HT-29 (cell line): ENCODE results near the gene GPR160. TPM values are rescaled to one million over a fixed set of nuclear protein-coding genes. Genes with fewer than 3 reads are reported as not detected.

ENCODE experiments used
- DNase-seq: peaks from one replicate; pipeline ENCODE4 v3.0.0-alpha.2; 2015; ENCODE audit warnings: low spot score
- total RNA-seq: library from RNA; depleted of rRNA; stranded (reverse); fragments of >200 nt; shearing (Covaris generic); gene quantifications from 2 replicates; pipeline ENCODE4 v1.2.3, GENCODE V29; 2014

Gene GPR160
- total RNA-seq, 1 experiment from 2014 or later, result 32.1 TPM

DNA sequence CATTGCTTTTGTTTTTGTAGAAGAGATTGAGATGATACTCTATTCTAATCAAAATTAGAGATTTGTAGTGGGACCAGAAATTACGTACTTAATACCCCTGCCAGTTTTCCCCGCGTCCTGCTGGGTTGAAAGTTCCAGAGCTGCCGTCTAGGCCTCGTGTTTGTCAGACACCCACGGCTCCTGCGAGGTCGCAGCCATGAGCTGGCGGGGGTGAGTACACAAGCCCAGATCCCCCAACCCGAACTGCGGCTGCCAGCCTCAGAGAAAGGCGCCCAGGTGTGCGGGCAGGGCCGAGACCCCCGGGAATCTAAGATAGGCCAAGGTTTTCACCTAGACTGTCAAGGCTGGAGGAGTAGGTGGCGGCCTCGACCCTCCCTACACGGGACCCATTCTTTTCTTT, 26.3 kb downstream of the GPR160 start:
- DNase-seq, result no peak

DNA sequence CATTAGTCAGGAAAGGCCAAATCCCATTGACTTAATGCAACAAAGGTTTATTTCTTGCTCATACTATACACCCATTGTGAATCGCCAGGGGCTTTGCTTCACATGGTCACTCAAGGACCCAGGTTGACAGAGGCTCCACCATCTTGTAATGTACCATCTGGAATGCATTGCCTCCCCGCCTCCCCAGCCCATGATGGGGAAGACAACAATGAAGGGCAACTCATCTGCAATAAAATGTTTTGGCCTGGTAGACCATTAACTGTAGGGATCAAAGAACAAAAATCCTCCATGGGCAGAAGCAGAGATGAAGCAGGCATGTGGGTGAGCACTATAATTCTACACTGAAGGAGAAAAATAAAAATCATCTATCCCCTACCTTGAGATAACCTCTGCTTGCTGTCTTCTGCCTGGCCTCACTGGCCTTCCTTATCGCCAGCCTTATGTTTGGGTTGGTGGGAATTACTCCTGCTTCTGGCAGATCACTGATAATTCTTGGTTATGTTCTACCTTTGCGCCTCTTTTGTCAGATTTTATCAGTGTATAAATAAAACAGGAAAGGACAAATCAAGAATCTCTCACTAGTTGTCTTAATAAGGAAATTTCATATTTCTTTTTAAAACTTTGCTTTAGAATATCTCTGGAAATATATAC, 37.8 kb downstream of the GPR160 start:
- DNase-seq, result no peak

DNA sequence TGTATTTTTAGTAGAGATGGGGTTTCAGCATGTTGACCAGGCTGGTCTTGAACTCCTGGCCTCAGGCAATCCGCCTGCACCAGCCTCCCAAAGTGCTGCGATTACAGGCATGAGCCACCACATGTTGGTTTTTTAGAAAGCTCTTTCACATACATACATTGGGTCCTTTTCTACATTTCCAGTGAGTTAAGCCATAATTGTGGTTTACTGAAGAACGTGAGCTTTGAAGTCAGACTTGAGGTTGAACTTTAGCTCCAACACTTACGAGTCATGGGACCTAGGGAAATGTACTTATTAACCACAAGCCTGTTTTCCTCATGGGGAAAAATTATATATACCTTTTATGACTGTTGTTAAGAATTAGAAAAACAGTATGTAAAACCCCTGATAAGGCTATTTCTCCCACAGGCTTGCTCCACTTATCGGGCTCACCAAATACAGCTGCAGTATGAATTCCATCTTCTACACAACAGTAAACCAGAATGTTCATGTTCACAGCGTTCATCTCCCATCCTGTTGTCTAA, 39.0 kb downstream of the GPR160 start:
- DNase-seq, result no peak

DNA sequence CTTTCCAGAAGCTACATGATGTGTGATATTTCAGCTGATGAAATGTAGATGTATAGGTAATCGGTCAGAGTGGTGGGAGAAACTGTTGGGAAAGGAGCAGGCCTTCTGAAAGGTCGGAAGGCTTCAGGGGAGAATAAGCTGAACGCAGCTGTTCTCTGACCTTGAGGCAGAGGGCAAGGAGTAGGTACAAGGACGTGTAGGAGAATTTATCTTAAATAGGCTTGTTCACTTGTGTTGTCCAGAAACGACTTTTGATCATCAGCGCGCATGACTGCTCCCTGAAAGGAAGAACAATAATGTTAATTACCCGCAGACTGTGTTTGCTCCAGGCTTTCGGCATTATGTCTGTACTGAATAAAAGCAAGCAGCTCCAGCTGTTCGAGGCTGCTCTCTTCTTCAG, 39.6 kb downstream of the GPR160 start:
- no peak for DNase-seq

DNA sequence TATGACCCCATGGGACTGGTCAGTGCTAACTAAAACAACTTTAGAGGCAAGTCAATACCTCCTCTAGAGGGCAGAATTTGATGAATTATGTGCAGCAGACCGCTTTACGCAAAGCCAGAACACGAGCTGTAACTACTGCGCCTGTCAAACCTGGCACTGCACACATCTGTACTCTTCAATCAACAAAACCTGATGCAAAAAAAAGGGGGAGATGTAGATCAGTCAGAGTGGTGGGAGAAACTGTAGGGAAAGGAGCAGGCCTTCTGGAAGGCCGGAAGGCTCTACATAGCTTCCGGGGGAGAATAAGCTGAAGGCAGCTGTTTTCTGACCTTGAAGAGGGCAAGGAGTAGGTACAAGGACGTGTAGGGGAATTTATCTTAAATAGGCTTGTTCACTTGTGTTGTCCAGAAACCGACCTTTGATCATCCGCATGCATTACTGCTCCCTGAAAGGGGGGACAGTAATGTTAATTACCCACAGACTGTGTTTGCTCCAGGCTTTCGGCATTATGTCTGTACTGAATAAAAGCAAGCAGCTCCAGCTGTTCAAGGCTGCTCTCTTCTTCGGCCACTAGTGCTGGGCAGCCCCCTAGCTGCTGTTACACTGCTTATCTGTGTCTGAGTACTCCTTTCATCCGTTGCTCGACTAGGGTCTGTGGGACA, 41.0 kb downstream of the GPR160 start:
- DNase-seq, result peak; percentile 14

DNA sequence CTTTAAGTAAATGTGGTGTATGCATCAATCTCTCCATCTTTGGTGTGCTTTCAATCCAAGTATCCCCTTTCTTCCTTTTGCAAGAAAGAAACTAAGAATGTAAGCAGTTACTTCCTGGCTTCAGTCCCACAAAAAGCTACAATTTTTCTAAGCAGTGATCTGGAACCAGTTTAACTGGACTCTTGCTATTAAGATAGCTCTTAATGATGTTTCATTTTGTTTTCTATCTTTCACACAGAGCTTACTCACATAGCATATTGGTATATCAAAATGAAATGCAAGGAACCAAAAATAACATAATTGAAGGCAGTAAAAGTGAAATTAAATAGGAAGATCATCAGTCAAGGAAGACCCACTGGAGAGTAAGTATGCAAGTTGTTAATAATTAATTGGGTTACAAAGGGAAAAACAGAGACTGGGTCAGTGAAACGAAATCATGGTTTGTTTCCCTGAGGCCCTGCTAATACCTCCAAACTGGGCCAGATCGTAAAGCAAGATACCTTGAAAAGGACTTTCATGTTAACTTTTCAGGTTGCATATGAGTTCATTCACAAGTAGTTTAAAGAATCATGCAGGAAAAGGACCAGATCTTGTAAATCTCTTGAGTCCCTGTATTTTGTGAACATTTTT, 41.9 kb downstream of the GPR160 start:
- peak; percentile 32 for DNase-seq

DNA sequence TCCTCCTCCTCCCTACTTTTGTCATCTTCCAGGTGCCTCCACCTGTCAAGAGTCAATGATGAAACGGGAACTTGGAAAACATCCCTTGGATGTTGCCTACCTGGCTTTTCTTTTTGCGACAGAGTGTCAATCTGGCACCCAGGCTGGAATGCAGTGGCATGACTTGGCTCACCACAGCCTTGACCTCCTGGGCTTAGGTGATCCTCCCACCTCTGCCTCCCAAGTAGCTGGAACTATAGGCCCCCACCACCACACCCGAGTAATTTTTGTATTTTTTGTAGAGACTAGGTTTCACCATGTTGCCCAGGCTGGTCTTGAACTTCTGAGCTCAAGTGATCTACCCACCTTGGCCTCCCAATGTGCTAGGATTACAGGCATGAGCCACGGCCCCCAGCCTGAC, 42.8 kb downstream of the GPR160 start:
- DNase-seq, result no peak

DNA sequence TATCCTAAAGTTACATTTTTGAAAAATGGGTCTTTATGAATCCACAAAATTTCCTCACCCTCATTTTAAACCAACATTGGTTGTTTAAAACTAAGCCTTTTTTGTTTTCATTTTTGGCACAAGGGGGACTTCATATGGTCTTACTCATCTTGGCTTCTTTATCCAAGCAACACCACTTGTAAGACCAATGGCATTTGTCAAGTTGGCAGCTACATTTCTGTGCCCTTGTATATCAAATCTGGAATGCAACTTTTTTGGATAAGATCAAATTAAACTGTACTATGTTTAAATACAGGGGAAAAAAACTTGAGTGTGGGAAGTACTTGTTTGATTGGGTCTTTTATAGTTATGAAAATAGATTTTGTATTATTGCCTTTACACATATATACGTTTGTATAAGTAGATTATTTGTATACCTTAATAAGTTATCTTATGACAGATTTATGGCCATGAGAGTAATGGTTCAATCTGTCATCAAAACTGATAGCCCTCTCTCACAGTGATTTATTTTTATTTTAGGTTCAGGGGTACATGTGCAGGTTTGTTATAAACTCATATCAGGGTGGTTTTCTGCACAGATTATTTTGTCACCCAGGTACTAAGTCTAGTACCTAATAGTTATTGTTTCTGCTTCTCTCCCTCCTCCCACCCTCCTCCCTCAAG, 43.4 kb downstream of the GPR160 start:
- no peak for DNase-seq

DNA sequence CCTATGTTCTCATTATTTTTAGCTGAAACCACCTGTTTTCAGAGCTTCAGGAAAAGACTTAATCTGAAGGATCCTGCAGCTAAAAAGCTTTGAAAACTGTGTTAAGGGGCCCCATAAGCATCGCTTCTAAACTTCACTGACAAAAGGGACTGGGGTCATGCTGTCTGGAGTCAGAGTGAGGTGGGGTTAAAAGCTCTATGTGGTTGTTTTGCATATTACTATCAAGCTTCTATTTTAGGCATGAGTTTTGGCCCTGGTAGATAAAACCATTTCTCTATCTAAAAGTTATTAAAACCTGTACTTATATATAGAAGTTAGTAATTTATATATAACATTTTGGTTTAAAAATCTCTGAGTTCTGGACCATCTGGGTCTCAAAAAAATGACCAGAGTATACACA, 45.5 kb downstream of the GPR160 start:
- no peak for DNase-seq

DNA sequence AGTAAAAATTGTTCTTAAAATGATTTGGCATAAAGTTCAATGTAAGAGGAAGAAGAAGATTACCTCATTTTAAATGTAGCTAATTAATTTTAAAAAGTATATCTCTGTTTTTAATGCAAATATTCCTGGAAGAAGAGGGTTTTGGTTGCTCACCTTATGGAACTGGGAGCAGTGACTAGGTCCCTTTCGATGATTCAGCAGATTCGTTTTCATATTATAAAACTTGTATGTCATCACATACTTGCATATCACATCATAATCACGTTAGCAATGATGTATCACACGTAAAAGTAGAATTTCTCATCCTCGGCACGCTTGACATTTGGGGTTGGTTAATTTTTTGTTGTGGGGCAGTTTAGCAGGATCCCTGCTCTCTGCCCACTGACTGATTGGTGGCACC, 47.6 kb downstream of the GPR160 start:
- DNase-seq, result no peak

DNA sequence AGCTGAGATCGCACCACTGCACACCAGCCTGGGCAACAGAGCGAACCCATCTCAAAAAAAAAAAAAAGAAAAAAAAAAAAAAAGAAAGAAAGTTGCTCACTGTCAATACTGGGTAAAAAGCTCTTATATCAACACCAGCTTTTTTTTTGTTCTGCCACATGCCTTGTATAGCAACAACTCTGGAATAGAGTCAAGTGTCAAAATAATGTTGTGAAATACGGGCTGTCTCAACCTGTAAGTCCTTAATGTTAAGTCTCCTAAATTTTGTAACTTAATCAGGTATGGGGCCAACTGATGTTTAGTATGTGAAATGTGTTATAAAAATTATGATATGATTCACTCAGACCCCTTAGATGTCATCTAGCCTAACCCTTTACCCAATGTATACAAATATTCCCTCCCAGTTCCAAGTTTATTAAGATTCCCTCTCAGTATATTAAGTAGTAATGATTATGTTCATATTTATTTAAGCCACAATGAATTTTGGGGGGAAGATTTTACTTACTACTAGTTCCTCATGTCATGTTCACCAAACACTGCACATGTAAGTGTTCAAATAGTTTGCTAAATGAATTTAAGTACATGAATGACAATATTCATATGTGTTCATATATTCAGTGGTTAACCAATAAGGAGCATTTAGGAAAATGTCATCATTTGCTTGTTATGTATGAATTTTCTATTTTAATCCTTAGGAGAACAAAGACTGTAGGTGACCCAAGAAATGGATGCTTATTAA, 52.2 kb downstream of the GPR160 start:
- no peak for DNase-seq

DNA sequence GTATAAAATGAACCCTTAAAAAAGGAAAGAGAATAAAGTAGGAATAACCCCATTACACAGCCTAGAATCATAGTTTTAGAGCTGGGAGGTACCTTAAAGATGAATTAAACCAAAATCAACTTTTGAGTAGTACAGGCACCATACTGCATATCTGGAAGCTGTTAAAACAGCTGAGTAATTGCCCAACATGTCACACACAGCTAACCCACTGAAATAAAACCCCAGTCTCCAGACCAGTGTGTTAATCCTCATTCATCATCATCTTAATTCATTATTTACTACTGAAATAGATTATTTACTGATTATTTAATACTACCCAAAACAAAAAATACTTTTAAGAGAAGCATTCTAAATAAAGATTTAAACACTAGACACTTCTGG, 52.8 kb downstream of the GPR160 start:
- no peak for DNase-seq

DNA sequence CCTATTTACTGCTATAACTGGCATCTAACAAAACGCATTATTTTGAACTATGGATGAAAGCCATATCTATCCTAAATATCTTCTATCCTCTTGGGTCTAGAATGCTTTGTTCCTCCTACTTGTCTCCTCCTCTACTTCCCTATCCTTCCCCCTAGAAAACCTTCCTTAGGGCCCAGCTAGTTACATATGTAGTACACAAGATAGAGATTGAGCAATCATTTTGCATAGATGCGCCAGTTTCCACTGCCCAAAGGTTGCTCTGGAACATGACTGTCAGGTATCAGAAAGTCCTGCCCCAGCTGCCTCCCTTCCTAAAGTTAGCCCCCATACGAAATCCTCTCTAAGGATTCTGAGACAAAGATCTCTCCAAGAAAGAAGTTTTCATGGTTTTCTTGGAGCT, 55.1 kb downstream of the GPR160 start:
- DNase-seq, result no peak

DNA sequence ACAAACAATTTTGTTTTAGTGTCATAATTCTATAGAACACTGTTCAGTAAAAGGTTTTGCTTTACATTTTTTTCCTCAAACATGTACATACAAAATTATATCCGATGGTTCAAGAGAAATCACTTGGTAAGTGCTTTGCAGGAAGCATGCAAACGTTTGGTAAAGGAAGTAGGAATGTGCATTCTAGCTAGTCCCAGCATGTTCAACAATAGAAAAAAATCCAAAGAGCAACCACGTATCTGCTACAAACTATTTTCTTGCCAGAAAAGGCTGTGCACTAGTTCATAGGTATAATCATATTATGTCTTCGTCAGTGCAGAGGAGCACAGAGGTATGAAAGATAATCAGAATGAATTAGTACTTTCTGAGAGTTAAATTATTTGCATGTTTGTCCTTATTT, 58.0 kb downstream of the GPR160 start:
- no peak for DNase-seq

DNA sequence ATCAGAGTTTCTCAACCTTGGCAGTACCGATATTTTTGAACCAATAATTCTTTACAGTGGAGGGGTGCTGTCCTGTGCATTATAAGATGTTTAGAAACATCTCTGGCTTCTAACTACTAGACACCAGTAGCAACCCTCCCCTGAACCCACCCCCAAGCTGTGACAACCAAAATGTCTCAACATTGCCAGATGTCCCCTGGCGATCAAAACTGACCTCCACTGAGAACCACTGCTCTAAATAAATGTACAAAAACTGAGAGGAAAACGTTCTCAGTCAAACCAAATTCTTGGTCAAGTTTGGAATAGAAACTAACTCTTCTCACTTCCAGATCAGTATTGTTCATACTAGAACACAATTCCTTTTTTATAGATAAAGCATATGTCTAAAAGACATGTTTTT, 58.5 kb downstream of the GPR160 start:
- DNase-seq, result no peak

DNA sequence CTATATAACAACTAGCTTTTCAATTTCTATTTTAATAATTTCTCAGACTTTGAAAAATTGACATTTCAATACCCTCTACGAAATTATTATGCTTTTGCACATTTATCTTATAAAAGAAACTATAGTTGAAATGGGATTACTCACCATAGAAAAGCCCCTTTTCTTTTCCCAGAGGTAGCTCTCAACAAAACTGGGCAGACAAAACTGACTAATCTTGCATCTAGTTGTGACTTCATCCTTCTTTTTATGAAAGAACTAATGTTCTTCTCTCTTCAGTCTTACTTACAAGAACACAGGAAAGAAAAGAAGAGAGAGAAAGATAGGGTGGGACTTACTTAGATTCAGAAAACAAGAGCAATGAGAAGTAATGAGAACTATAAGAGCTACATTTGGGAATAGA, 61.0 kb downstream of the GPR160 start:
- no peak for DNase-seq

DNA sequence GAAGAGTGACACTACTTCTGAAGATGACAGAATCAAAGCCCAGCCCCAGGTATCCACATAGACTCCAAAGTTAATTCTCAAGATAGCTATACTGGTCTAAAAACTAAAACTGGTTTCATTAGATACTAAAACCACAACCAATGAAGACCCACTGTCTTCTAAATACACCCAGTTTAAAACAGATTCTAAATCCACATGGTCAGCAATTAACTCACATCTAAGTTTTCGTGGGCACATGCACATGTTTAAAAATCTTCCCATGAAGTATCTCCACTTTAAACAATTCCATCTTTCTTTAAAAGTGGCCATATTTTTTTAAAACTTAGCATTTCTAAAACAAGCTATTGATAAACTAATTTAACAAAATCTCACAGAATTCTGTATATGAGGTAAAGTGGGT, 63.1 kb downstream of the GPR160 start:
- no peak for DNase-seq

DNA sequence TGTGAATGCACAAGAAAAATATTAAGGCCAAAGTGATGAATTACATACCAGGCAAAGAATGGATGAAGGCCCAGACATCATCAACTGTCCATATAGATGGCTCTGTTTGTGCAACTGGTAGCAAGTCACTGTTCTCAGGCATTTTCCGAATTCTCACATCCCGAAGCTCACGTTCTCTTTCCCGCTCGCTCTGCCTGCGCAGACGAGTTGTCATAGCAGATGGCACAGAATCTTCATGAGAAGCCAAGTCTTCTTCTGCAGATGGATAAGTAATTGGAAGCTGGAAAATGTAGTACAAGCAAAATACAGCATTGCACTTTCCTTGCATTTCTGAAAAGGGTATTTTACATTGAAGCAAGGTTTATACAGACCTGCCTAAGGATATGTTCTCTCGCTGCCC, 64.6 kb downstream of the GPR160 start:
- no peak for DNase-seq

DNA sequence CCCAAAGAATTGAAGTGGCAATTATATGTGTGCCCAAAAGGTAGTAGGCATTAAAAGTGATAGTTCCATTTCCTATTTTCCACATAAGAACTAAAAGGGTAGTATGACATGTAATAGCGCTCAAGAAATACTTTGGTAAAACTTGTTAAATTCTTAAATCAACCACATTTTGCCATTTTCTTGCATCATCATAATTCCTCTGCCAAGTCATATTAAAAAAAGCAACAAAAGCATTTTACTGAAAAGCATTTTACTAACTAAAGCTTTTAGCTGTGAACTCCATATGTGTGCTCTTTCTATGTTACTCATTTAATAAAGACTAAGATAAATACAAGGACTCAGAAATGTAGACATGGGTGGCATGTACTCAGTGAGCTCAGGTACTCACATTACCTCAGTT, 70.1 kb downstream of the GPR160 start:
- DNase-seq, result no peak

DNA sequence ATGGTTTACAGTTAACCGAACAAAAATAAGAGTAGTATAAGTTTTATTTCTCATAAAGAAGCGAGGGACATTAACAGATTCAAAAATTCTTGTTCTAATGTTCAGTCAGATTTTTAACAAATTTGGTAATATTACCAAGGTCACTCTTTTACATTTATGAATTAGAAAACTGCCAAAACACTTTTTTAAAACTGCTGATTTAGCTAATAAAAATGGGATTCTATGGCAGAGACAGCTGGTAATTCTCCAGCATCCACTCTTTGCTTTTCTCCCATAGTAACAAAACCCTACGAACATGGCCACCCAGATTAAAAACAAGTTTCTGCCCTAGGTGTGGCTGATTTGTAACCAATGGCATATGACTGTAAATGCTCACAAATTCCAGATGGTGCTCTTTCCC, 71.2 kb downstream of the GPR160 start:
- no peak for DNase-seq

DNA sequence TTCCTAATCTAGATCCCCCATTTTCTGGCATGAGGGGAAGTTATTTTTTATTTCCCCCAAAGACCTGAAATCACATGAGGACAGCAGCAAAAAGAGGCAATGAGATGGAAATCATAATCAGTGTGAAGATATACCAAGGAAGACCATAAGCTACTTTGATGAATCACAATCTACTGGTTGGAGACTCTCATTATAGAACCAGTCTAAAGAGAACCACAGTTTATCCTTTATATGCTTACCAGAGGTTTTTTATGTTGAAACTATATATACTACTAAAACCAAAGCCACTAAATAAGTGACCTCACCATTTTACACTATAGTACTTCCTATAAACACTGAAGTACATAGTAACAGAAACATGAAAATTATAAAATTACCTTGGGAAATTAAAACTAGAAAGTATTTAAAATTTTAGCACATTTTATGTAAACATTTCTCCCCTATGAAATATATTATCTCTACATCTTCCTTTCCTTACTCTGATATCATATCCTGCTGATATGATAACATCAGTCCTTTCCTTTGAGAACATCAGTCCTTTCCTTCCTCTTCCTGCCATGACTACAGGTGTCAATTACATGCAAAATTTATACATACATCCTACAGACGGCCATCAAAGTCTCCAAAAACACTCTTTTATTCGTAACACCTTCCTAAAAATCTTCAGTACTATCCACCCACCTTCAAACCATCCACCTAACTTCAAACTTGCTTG, 71.9 kb downstream of the GPR160 start:
- DNase-seq, result no peak
